SK-N-SH (cell line): ENCODE measurements around the gene BMAL1. TPM values are rescaled to one million over a fixed set of nuclear protein-coding genes. Genes with fewer than 3 reads are reported as not detected.

Experiments
- CTCF ChIA-PET: fragments of 300-600, 350-600 bp; formaldehyde crosslinking; extraction: SDS; loops from one replicate; lab custom pipeline; 2021; lab: Yijun Ruan, JAX
- POLR2A ChIA-PET: fragments of 350-600 bp; sonication (Branson Sonifier 250); formaldehyde crosslinking; extraction: SDS; loops from one replicate; lab custom pipeline; 2020; ENCODE audit warnings: antibody characterized with exemption, inconsistent platforms; lab: Yijun Ruan, JAX
- DNase-seq: peaks from one replicate; pipeline ENCODE4 v3.0.0; 2012
- H2AFZ ChIP-seq: fragments of 200-600 bp; sonication (generic); 2 replicates; pipeline ENCODE4 v1.8.1; 2016; ENCODE audit warnings: antibody characterized with exemption, mild to moderate bottlenecking, low read depth
- H3F3A ChIP-seq: fragments of 200-600 bp; sonication (generic); replicated peaks from 2 replicates; pipeline ENCODE3; 2016; ENCODE audit warnings: antibody characterized with exemption, mild to moderate bottlenecking; ENCODE audit not compliant: insufficient read depth
- H3K27ac ChIP-seq, 2 experiments: fragments of 200-500 bp in 1 of 2; fragments of 200-600 bp in 1 of 2; sonication (Bioruptor generic) in 1 of 2; sonication (generic), shearing (Covaris generic) in 1 of 2; 2 replicates each; pipeline versions ENCODE4 v1.5.1 to v1.6.1; 2014 to 2016; ENCODE audit warnings: low read depth in 2 of 2, inconsistent platforms in 1 of 2, low read length in 1 of 2, mild to moderate bottlenecking in 1 of 2, mixed read lengths in 1 of 2
- H3K27me3 ChIP-seq: fragments of 200-600 bp; sonication (generic), shearing (Covaris generic); 2 replicates; pipeline ENCODE4 v1.6.1; 2016; ENCODE audit warnings: mixed run types; ENCODE audit not compliant: insufficient read depth
- H3K36me3 ChIP-seq, 2 experiments: fragments of 200-500 bp in 1 of 2; fragments of 200-600 bp in 1 of 2; sonication (Bioruptor generic) in 1 of 2; sonication (generic) in 1 of 2; replicated peaks in 1 of 2; 2 replicates each; pipeline versions ENCODE3 to v1.5.1; 2014 to 2016; ENCODE audit warnings: low read length in 1 of 2, mild to moderate bottlenecking in 1 of 2; ENCODE audit not compliant: insufficient read depth in 2 of 2, control insufficient read depth in 1 of 2
- H3K4me1 ChIP-seq, 2 experiments: fragments of 200-500 bp in 1 of 2; fragments of 200-600 bp in 1 of 2; sonication (Bioruptor generic) in 1 of 2; sonication (generic), shearing (Covaris generic) in 1 of 2; 2 replicates each; pipeline versions ENCODE4 v1.5.1 to v1.6.1; 2014 to 2016; ENCODE audit warnings: low read depth in 1 of 2, low read length in 1 of 2, mixed run types in 1 of 2; ENCODE audit not compliant: insufficient read depth in 2 of 2, control insufficient read depth in 1 of 2
- H3K4me2 ChIP-seq: fragments of 200-600 bp; sonication (generic), shearing (Covaris generic); 2 replicates; pipeline ENCODE4 v1.6.1; 2017; ENCODE audit warnings: mixed run types
- H3K4me3 ChIP-seq, 2 experiments: fragments of 200-500 bp in 1 of 2; fragments of 200-600 bp in 1 of 2; sonication (Bioruptor generic) in 1 of 2; sonication (generic), shearing (Covaris generic) in 1 of 2; 2 replicates each; pipeline versions ENCODE4 v1.5.1 to v1.8.1; 2014 to 2016; ENCODE audit warnings: low read depth in 2 of 2, inconsistent platforms in 1 of 2, low read length in 1 of 2, mild to moderate bottlenecking in 1 of 2, mixed read lengths in 1 of 2, moderate library complexity in 1 of 2
- H3K79me2 ChIP-seq: fragments of 200-600 bp; sonication (generic); 2 replicates; pipeline ENCODE4 v1.8.1; 2017; ENCODE audit warnings: mild to moderate bottlenecking; ENCODE audit not compliant: insufficient read depth
- H3K9ac ChIP-seq: fragments of 200-600 bp; sonication (generic); 2 replicates; pipeline ENCODE4 v1.6.1; 2017; ENCODE audit warnings: mixed run types
- H3K9me2 ChIP-seq: fragments of 200-600 bp; sonication (generic); 2 replicates; pipeline ENCODE4 v1.6.1; 2017; ENCODE audit warnings: mixed run types
- H3K9me3 ChIP-seq: fragments of 200-600 bp; sonication (generic); 2 replicates; pipeline ENCODE4 v1.6.1; 2017; ENCODE audit warnings: mixed run types, mild to moderate bottlenecking, moderate library complexity
- H4K20me1 ChIP-seq: fragments of 200-600 bp; sonication (generic); 2 replicates; pipeline ENCODE4 v1.6.1; 2017; ENCODE audit warnings: mild to moderate bottlenecking, mixed run types; ENCODE audit not compliant: insufficient read depth
- CTCF ChIP-seq: fragments of 200-600 bp; sonication (generic); IDR thresholded peaks from 2 replicates; pipeline ENCODE4 v1.6.1; 2017; ENCODE audit warnings: antibody characterized with exemption, mild to moderate bottlenecking, moderate library complexity
- FOXM1 ChIP-seq: IDR thresholded peaks from 2 replicates; pipeline ENCODE4 v1.4.0; 2012; ENCODE audit warnings: low read depth, mild to moderate bottlenecking
- PBX3 ChIP-seq: IDR thresholded peaks from 2 replicates; pipeline ENCODE4; 2012
- POLR2AphosphoS5 ChIP-seq: IDR thresholded peaks from 2 replicates; pipeline ENCODE4 v1.6.1; 2012; ENCODE audit warnings: low read depth, low read length
- REST ChIP-seq: IDR thresholded peaks from 2 replicates; pipeline ENCODE4 v1.6.1; 2012; ENCODE audit warnings: mild to moderate bottlenecking, low read depth, low read length, moderate library complexity
- RXRA ChIP-seq: IDR thresholded peaks from 2 replicates; pipeline ENCODE4 v1.4.0; 2012; ENCODE audit warnings: low read depth, mild to moderate bottlenecking, borderline replicate concordance
- USF1 ChIP-seq: IDR thresholded peaks from 2 replicates; pipeline ENCODE4 v1.4.0; 2012; ENCODE audit warnings: low read depth, borderline replicate concordance
- WGBS: methylation state at CpG from one replicate; pipeline ENCODE4 v1.1.6; 2017; ENCODE audit warnings: low lambda C conversion rate; 5-methylcytosine and 5-hydroxymethylcytosine counted together
- polyA plus RNA-seq, 3 experiments: library from polyadenylated mRNA; depleted of rRNA; stranded (reverse); fragments of >200 nt; gene quantifications; 2 replicates each; pipeline ENCODE4 v1.2.3, GENCODE V29; 2012

Gene BMAL1
- polyA plus RNA-seq, 1 of the 3 experiments (the other 2 are of a cell fraction) = 6.5 TPM

GRCh38 chr11:13302420-13302958 is 24.9 kb downstream of the BMAL1 start:
- Histone ChIP-seq H3K36me3 (no peaks in the 10 kb centered on the region), H3F3A (no peaks in the 10 kb centered on the region), H3K9me2 (no peaks in the 10 kb centered on the region), H3K4me3 (no peak overlapping the region), H3K79me2 (peaks cover 28% of the 10 kb centered on the region), H4K20me1 (no peaks in the 10 kb centered on the region), H3K9ac (no peak overlapping the region), H3K4me1 (peaks cover 0 to 36% of the 10 kb centered on the region in 2 experiments; a peak in 1 of 4 replicates), H3K4me2 (no peak overlapping the region), H2AFZ (no peak overlapping the region), H3K27ac (no peak overlapping the region)
- DNase-seq = no peak
- WGBS = 90% methylated on average over 8 of the region's 8 CpGs
- POLR2A ChIA-PET = no interaction called here
- no peak for TF ChIP-seq FOXM1
- no peak for TF ChIP-seq REST
- TF ChIP-seq USF1 = no peak
- TF ChIP-seq RXRA = no peak
- TF ChIP-seq POLR2AphosphoS5 = no peak
- no peak for TF ChIP-seq PBX3
- no peak for TF ChIP-seq CTCF
- TF ChIP-seq, all 33 proteins: peak for 0
- CTCF ChIA-PET = interaction anchor here (0.7 to 3.0 kb wide), 9 partner anchors 16 to 338 kb away, joined by 3 to 13 read pairs (median 4); no protein-coding TSS in a partner anchor
- no peaks in the 10 kb centered on the region for H3K9me3 ChIP-seq
- no peaks in the 10 kb centered on the region for H3K27me3 ChIP-seq
